Activated T-helper 2 cell treated with anti-CD3 and anti-CD28 coated beads, Interferon-gamma antibody, Interleukin-2, Interleukin-4, amounts not matched to agents 10 μg/mL and 5 μg/mL and 100 μg/mL, durations not matched to agents 14 hours and 24 hours and 36 hours (primary cell): ENCODE data around the gene KRTAP2-1. TPM values are rescaled to one million over a fixed set of nuclear protein-coding genes. Genes with fewer than 3 reads are reported as not detected.
"Not testable (repeated sequence)": the region's sequence is repeated elsewhere in the genome, so short reads cannot be mapped to it uniquely, and the experiment has no call there.

Experiments
- DNase-seq: peaks from one replicate; pipeline ENCODE4 v3.0.0; 2021; ENCODE audit warnings: low spot score
- H3K27ac Mint-ChIP-seq: one replicate; pipeline ENCODE4 v1.8.0; 2021; ENCODE audit warnings: mixed read lengths
- H3K27me3 Mint-ChIP-seq: one replicate; pipeline ENCODE4 v1.8.0; 2021; ENCODE audit warnings: low read depth, mixed read lengths
- H3K36me3 Mint-ChIP-seq: one replicate; pipeline ENCODE4 v1.8.0; 2021; ENCODE audit warnings: low read depth, mixed read lengths
- H3K4me1 Mint-ChIP-seq: one replicate; pipeline ENCODE4 v1.8.0; 2021; ENCODE audit warnings: low read depth, mixed read lengths
- H3K4me3 Mint-ChIP-seq: one replicate; pipeline ENCODE4 v1.8.0; 2021; ENCODE audit warnings: low read depth, mild to moderate bottlenecking, moderate library complexity, mixed read lengths
- H3K9me3 Mint-ChIP-seq: one replicate; pipeline ENCODE4 v1.8.0; 2021; ENCODE audit warnings: mixed read lengths
- intact Hi-C: fragments of 100-400 bp; cut with micrococcal nuclease; formaldehyde crosslinking; loops from one replicate; pipeline ENCODE4 v1.15.1; 2023
- total RNA-seq: library from RNA; stranded (reverse); gene quantifications from 2 replicates; pipeline ENCODE4 v1.2.3, GENCODE V29; 2022

KRTAP2-1 gene
- total RNA-seq, 1 donor from 2014 or later = not detected

- H3K27ac Mint-ChIP-seq, DNase-seq, H3K36me3 Mint-ChIP-seq, H3K9me3 Mint-ChIP-seq, H3K4me3 Mint-ChIP-seq, intact Hi-C loops, H3K4me1 Mint-ChIP-seq: not testable (repeated sequence)
- H3K27me3 Mint-ChIP-seq = peaks cover 23% of the 10 kb centered on the region
These were observed 18.0 kb upstream of the KRTAP2-1 start for GRCh38 chr17:41065016-41065689.

GRCh38 chr17:41064301-41064700 is 17.2 kb upstream of the KRTAP2-1 start:
- no peak for DNase-seq
- no peak overlapping the region for H3K27ac Mint-ChIP-seq
- H3K27me3 Mint-ChIP-seq = peaks cover 27% of the 10 kb centered on the region
- H3K9me3 Mint-ChIP-seq = no peaks in the 10 kb centered on the region
- intact Hi-C loops = no loop called here
- no peaks in the 10 kb centered on the region for H3K4me1 Mint-ChIP-seq
- no peak overlapping the region for H3K4me3 Mint-ChIP-seq
- H3K36me3 Mint-ChIP-seq = no peaks in the 10 kb centered on the region

GRCh38 chr17:41063449-41063848 is 16.3 kb upstream of the KRTAP2-1 start:
- DNase-seq = no peak
- intact Hi-C loops = no loop called here
- H3K4me1 Mint-ChIP-seq = no peaks in the 10 kb centered on the region
- H3K36me3 Mint-ChIP-seq = no peaks in the 10 kb centered on the region
- no peak overlapping the region for H3K4me3 Mint-ChIP-seq
- no peaks in the 10 kb centered on the region for H3K9me3 Mint-ChIP-seq
- peaks cover 34% of the 10 kb centered on the region for H3K27me3 Mint-ChIP-seq
- H3K27ac Mint-ChIP-seq = no peak overlapping the region

GRCh38 chr17:41061964-41062363 is 14.8 kb upstream of the KRTAP2-1 start:
- peaks cover 35% of the 10 kb centered on the region for H3K27me3 Mint-ChIP-seq
- peaks cover 5% of the 10 kb centered on the region for H3K9me3 Mint-ChIP-seq
- no peaks in the 10 kb centered on the region for H3K36me3 Mint-ChIP-seq
- no peak overlapping the region for H3K4me3 Mint-ChIP-seq
- no peak overlapping the region for H3K27ac Mint-ChIP-seq
- H3K4me1 Mint-ChIP-seq = no peaks in the 10 kb centered on the region
- no peak for DNase-seq
- intact Hi-C loops = no loop called here

GRCh38 chr17:41060052-41060604 is 13.0 kb upstream of the KRTAP2-1 start, which contains the start of gene KRTAP2-3:
Gene KRTAP2-3 (minus strand): TSS chr17:41060114. CDS start chr17:41060050, 64 bp downstream.
- no peaks in the 10 kb centered on the region for H3K36me3 Mint-ChIP-seq

GRCh38 chr17:41059276-41060051 is 12.3 kb upstream of the KRTAP2-1 start:
- H3K27ac Mint-ChIP-seq, H3K9me3 Mint-ChIP-seq, H3K4me1 Mint-ChIP-seq, H3K36me3 Mint-ChIP-seq, intact Hi-C loops, DNase-seq, H3K4me3 Mint-ChIP-seq: not testable (repeated sequence)
- H3K27me3 Mint-ChIP-seq = peaks cover 35% of the 10 kb centered on the region

More at GRCh38 chr17:41060052-41060604, 13.0 kb upstream of the KRTAP2-1 start, which contains the start of gene KRTAP2-3:
- Mint-ChIP-seq H3K9me3 (peaks cover 5% of the 10 kb centered on the region), H3K27ac (no peak within 1 kb of the TSS), H3K4me1 (no peaks in the 10 kb centered on the region), H3K4me3 (no peak within 1 kb of the TSS), H3K27me3 (peaks cover 35% of the 10 kb centered on the region)
- intact Hi-C loops = no loop called here
- no peak for DNase-seq

GRCh38 chr17:41058741-41059140 is 11.6 kb upstream of the KRTAP2-1 start:
- no peak for DNase-seq
- H3K9me3 Mint-ChIP-seq = peaks cover 5% of the 10 kb centered on the region
- no peaks in the 10 kb centered on the region for H3K36me3 Mint-ChIP-seq
- intact Hi-C loops = no loop called here
- H3K4me3 Mint-ChIP-seq = no peak overlapping the region
- H3K27ac Mint-ChIP-seq = no peak overlapping the region
- H3K4me1 Mint-ChIP-seq = no peaks in the 10 kb centered on the region
- peaks cover 34% of the 10 kb centered on the region for H3K27me3 Mint-ChIP-seq

- intact Hi-C loops = no loop called here
- H3K27ac Mint-ChIP-seq = no peak overlapping the region
These were observed 10.4 kb upstream of the KRTAP2-1 start for GRCh38 chr17:41057547-41057946.

GRCh38 chr17:41055130-41055529 is 8.0 kb upstream of the KRTAP2-1 start, which contains the start of gene KRTAP2-2:
Gene KRTAP2-2 (minus strand): TSS chr17:41055230. CDS start chr17:41055211, 19 bp downstream.
- H3K4me3 Mint-ChIP-seq, H3K36me3 Mint-ChIP-seq, H3K4me1 Mint-ChIP-seq, H3K9me3 Mint-ChIP-seq, H3K27ac Mint-ChIP-seq, DNase-seq, intact Hi-C loops: not testable (repeated sequence)
- peaks cover 22% of the 10 kb centered on the region for H3K27me3 Mint-ChIP-seq

More at GRCh38 chr17:41057547-41057946, 10.4 kb upstream of the KRTAP2-1 start:
- H3K36me3 Mint-ChIP-seq = no peaks in the 10 kb centered on the region
- H3K9me3 Mint-ChIP-seq = peaks cover 5% of the 10 kb centered on the region
- no peaks in the 10 kb centered on the region for H3K4me1 Mint-ChIP-seq
- DNase-seq = no peak
- no peak overlapping the region for H3K4me3 Mint-ChIP-seq
- peaks cover 32% of the 10 kb centered on the region for H3K27me3 Mint-ChIP-seq

GRCh38 chr17:41054556-41054955 is 7.4 kb upstream of the KRTAP2-1 start:
- H3K27ac Mint-ChIP-seq, H3K36me3 Mint-ChIP-seq, intact Hi-C loops, DNase-seq, H3K9me3 Mint-ChIP-seq, H3K4me3 Mint-ChIP-seq, H3K4me1 Mint-ChIP-seq: not testable (repeated sequence)
- H3K27me3 Mint-ChIP-seq = peaks cover 23% of the 10 kb centered on the region

- Mint-ChIP-seq H3K9me3 (peaks cover 5% of the 10 kb centered on the region), H3K36me3 (no peaks in the 10 kb centered on the region), H3K4me1 (no peaks in the 10 kb centered on the region), H3K27me3 (peaks cover 19% of the 10 kb centered on the region), H3K4me3 (no peak overlapping the region), H3K27ac (no peak overlapping the region)
- no peak for DNase-seq
- intact Hi-C loops = no loop called here
These were observed 6.9 kb upstream of the KRTAP2-1 start for GRCh38 chr17:41054025-41054424.

- no peaks in the 10 kb centered on the region for H3K36me3 Mint-ChIP-seq
- no peaks in the 10 kb centered on the region for H3K4me1 Mint-ChIP-seq
- no peak for DNase-seq
- H3K27ac Mint-ChIP-seq = no peak overlapping the region
- peaks cover 13% of the 10 kb centered on the region for H3K27me3 Mint-ChIP-seq
- intact Hi-C loops = no loop called here
- H3K4me3 Mint-ChIP-seq = no peak overlapping the region
- peaks cover 3% of the 10 kb centered on the region for H3K9me3 Mint-ChIP-seq
These were observed 5.5 kb upstream of the KRTAP2-1 start for GRCh38 chr17:41052566-41052965.

- H3K36me3 Mint-ChIP-seq = no peaks in the 10 kb centered on the region
- intact Hi-C loops = no loop called here
- no peak for DNase-seq
- no peak overlapping the region for H3K27ac Mint-ChIP-seq
- H3K4me3 Mint-ChIP-seq = no peak overlapping the region
- no peaks in the 10 kb centered on the region for H3K9me3 Mint-ChIP-seq
- H3K4me1 Mint-ChIP-seq = no peaks in the 10 kb centered on the region
- H3K27me3 Mint-ChIP-seq = peaks cover 11% of the 10 kb centered on the region
These were observed 2.0 kb upstream of the KRTAP2-1 start for GRCh38 chr17:41049110-41049509.
